Stimulated activated CD8-positive, alpha-beta memory T cell treated with anti-CD3 and anti-CD28 coated beads, Interleukin-15, amount 100 ng/mL, for 24 hours (primary cell): ENCODE results near the gene GOLT1A.
A peak's percentile ranks its signal among the peaks of the same experiment; 100 is the strongest.

Experiments used
- DNase-seq: peaks from one replicate; pipeline ENCODE4 v3.0.0-alpha.2; 2020; ENCODE audit warnings: low read depth

GOLT1A gene

GRCh38 chr1:204217648-204218000 is 3.8 kb upstream of the GOLT1A start:
- no peak for DNase-seq

- DNase-seq, result no peak
These were observed 3.3 kb upstream of the GOLT1A start for GRCh38 chr1:204216880-204217647.

GRCh38 chr1:204216236-204216635 is 2.4 kb upstream of the GOLT1A start:
- no peak for DNase-seq

- no peak for DNase-seq
These were observed 1.1 kb downstream of the GOLT1A start for GRCh38 chr1:204212715-204213114.

- DNase-seq, result no peak
These were observed 2.7 kb downstream of the GOLT1A start for GRCh38 chr1:204211046-204211445.

GRCh38 chr1:204207136-204207616 is 6.6 kb downstream of the GOLT1A start:
- peak; percentile 65 for DNase-seq

GRCh38 chr1:204206121-204206520 is 7.7 kb downstream of the GOLT1A start:
- DNase-seq, result no peak

GRCh38 chr1:204205486-204205885 is 8.3 kb downstream of the GOLT1A start:
- no peak for DNase-seq

GRCh38 chr1:204204944-204205343 is 8.8 kb downstream of the GOLT1A start:
- DNase-seq, result no peak

GRCh38 chr1:204203206-204203767 is 10.5 kb downstream of the GOLT1A start:
- DNase-seq, result no peak

GRCh38 chr1:204202481-204202880 is 11.3 kb downstream of the GOLT1A start:
- no peak for DNase-seq

GRCh38 chr1:204201348-204202040 is 12.3 kb downstream of the GOLT1A start:
- no peak for DNase-seq

- no peak for DNase-seq
These were observed 14.2 kb downstream of the GOLT1A start for GRCh38 chr1:204199579-204199978.

GRCh38 chr1:204198348-204199340 is 15.1 kb downstream of the GOLT1A start:
- DNase-seq, result no peak

- DNase-seq, result no peak
These were observed 16.7 kb downstream of the GOLT1A start for GRCh38 chr1:204197068-204197467.

- no peak for DNase-seq
These were observed 17.6 kb downstream of the GOLT1A start, which contains the start of gene KISS1 for GRCh38 chr1:204196068-204196795. TSS of gene KISS1 (minus strand) at chr1:204196491. CDS start at chr1:204192876, 3,615 bp downstream.

GRCh38 chr1:204194771-204195170 is 19.0 kb downstream of the GOLT1A start:
- DNase-seq, result no peak

- DNase-seq, result no peak
These were observed 19.7 kb downstream of the GOLT1A start for GRCh38 chr1:204194080-204194479.

GRCh38 chr1:204192589-204193352 is 21.0 kb downstream of the GOLT1A start:
- DNase-seq, result no peak

GRCh38 chr1:204192046-204192445 is 21.7 kb downstream of the GOLT1A start:
- no peak for DNase-seq
